COLO668 (cell line): Measurements from ENCODE around the gene SH3BP5.
"Not testable (repeated sequence)": the region's sequence is repeated elsewhere in the genome, so short reads cannot be mapped to it uniquely, and the experiment has no call there.

ENCODE experiments used
- DNase-seq: peaks from one replicate; lab custom pipeline; 2025; ENCODE audit not compliant: unreplicated experiment; lab: John Stamatoyannopoulos, UW

The SH3BP5 gene

GRCh38 chr3:15332405-15333098, at the start of gene SH3BP5:
TSS of gene SH3BP5 (minus strand) at chr3:15332586. CDS start at chr3:15332408, 178 bp downstream.
- DNase-seq = peak; percentile 80

GRCh38 chr3:15380980-15381890, 48.8 kb upstream of the SH3BP5 start:
- no peak for DNase-seq

- DNase-seq = peak; percentile 85
Observed at GRCh38 chr3:15377961-15378791, 45.8 kb upstream of the SH3BP5 start.

- DNase-seq = no peak
Observed at GRCh38 chr3:15375461-15376000, 43.1 kb upstream of the SH3BP5 start.

GRCh38 chr3:15372918-15373317, 40.5 kb upstream of the SH3BP5 start:
- DNase-seq = no peak

- no peak for DNase-seq
Observed at GRCh38 chr3:15368561-15369135, 36.3 kb upstream of the SH3BP5 start.

- no peak for DNase-seq
Observed at GRCh38 chr3:15367059-15367458, 34.7 kb upstream of the SH3BP5 start.

GRCh38 chr3:15364078-15364477, 31.7 kb upstream of the SH3BP5 start:
- DNase-seq = not testable (repeated sequence)

GRCh38 chr3:15361494-15362214, 29.3 kb upstream of the SH3BP5 start:
- no peak for DNase-seq

GRCh38 chr3:15360788-15361493, 28.6 kb upstream of the SH3BP5 start:
- no peak for DNase-seq

GRCh38 chr3:15359677-15360397, 27.5 kb upstream of the SH3BP5 start:
- no peak for DNase-seq

- DNase-seq = not testable (repeated sequence)
Observed at GRCh38 chr3:15356651-15357061, 24.3 kb upstream of the SH3BP5 start.

- DNase-seq = no peak
Observed at GRCh38 chr3:15356176-15356575, 23.8 kb upstream of the SH3BP5 start.

GRCh38 chr3:15355086-15355485, 22.7 kb upstream of the SH3BP5 start:
- no peak for DNase-seq

GRCh38 chr3:15354485-15354884, 22.1 kb upstream of the SH3BP5 start:
- no peak for DNase-seq

- no peak for DNase-seq
Observed at GRCh38 chr3:15350141-15350540, 17.8 kb upstream of the SH3BP5 start.

GRCh38 chr3:15349438-15349837, 17.1 kb upstream of the SH3BP5 start:
- not testable (repeated sequence) for DNase-seq

GRCh38 chr3:15348246-15348645, 15.9 kb upstream of the SH3BP5 start:
- DNase-seq = no peak

- DNase-seq = no peak
Observed at GRCh38 chr3:15347737-15348110, 15.3 kb upstream of the SH3BP5 start.
